DMS53 treated with DMSO at 0.1 percent for 48 hours (cell line): ENCODE measurements around the gene DOK4.

Source experiments
- DNase-seq: peaks from one replicate; lab custom pipeline; 2025; ENCODE audit not compliant: unreplicated experiment; lab: John Stamatoyannopoulos, UW

Gene DOK4

GRCh38 chr16:57478396-57479204 lies 7.7 kb downstream of the DOK4 start:
- no peak for DNase-seq

GRCh38 chr16:57477531-57478202 lies 8.6 kb downstream of the DOK4 start:
- DNase-seq, result no peak

GRCh38 chr16:57476546-57477410 lies 9.5 kb downstream of the DOK4 start:
- no peak for DNase-seq

- DNase-seq, result peak; percentile 79
These were observed 10.5 kb downstream of the DOK4 start for GRCh38 chr16:57475711-57476339.

- peak; percentile 26 for DNase-seq
These were observed 11.3 kb downstream of the DOK4 start for GRCh38 chr16:57474671-57475661.

GRCh38 chr16:57473906-57474305 lies 12.4 kb downstream of the DOK4 start:
- no peak for DNase-seq

GRCh38 chr16:57473176-57473840 lies 13.0 kb downstream of the DOK4 start:
- no peak for DNase-seq

- DNase-seq, result peak; percentile 34
These were observed 13.6 kb downstream of the DOK4 start for GRCh38 chr16:57472665-57473060.

- no peak for DNase-seq
These were observed 14.2 kb downstream of the DOK4 start for GRCh38 chr16:57471852-57472664.

GRCh38 chr16:57471209-57471608 lies 15.1 kb downstream of the DOK4 start:
- DNase-seq, result no peak

GRCh38 chr16:57470711-57471110 lies 15.6 kb downstream of the DOK4 start:
- DNase-seq, result no peak

- no peak for DNase-seq
These were observed 16.3 kb downstream of the DOK4 start for GRCh38 chr16:57469917-57470470.

GRCh38 chr16:57469046-57469445 lies 17.2 kb downstream of the DOK4 start:
- no peak for DNase-seq

- DNase-seq, result no peak
These were observed 17.9 kb downstream of the DOK4 start for GRCh38 chr16:57468346-57468745.

GRCh38 chr16:57464523-57464922 lies 21.8 kb downstream of the DOK4 start:
- no peak for DNase-seq

GRCh38 chr16:57462978-57463362 lies 23.3 kb downstream of the DOK4 start:
- DNase-seq, result no peak

- DNase-seq, result peak; percentile 75
These were observed 23.9 kb downstream of the DOK4 start, which contains the start of gene POLR2C for GRCh38 chr16:57462209-57462977. POLR2C (plus strand) TSS chr16:57462679; CDS start chr16:57462725, 46 bp downstream.
